OCI-LY7 (cell line): ENCODE measurements around the gene IL13RA2. TPM values are rescaled to one million over a fixed set of nuclear protein-coding genes. Genes with fewer than 3 reads are reported as not detected.

Experiments
- BruUV-seq: library from RNA; stranded (reverse); fragments of 400-500 nt; replicated peaks from 2 replicates; lab custom pipeline; 2021; lab: Mats Ljungman, UMichigan
- CTCF ChIA-PET: fragments of 300-600 bp; sonication (Branson Sonifier 250); formaldehyde crosslinking; loops from one replicate; lab custom pipeline; 2022; ENCODE audit warnings: antibody characterized with exemption; ENCODE audit not compliant: unreplicated experiment; lab: Charles Lee
- POLR2A ChIA-PET: fragments of 300-600 bp; sonication (Branson Sonifier 250); formaldehyde crosslinking; loops from one replicate; lab custom pipeline; 2022; ENCODE audit warnings: antibody characterized with exemption; lab: Charles Lee
- DNase-seq: peaks from one replicate; pipeline ENCODE4 v3.0.0-alpha.2; 2015; ENCODE audit warnings: low spot score
- H2AFZ ChIP-seq: fragments of 200-600 bp; sonication (generic), shearing (Covaris generic); 2 replicates; pipeline ENCODE4 v1.6.1; 2014; ENCODE audit warnings: mild to moderate bottlenecking, antibody characterized with exemption, low read length, moderate library complexity
- H3K27ac ChIP-seq: fragments of 200-600 bp; sonication (generic); 2 replicates; pipeline ENCODE4 v1.5.1; 2014; ENCODE audit warnings: mixed run types, low read depth, mild to moderate bottlenecking, moderate library complexity, low read length, inconsistent platforms; ENCODE audit not compliant: poor library complexity, severe bottlenecking
- H3K36me3 ChIP-seq: fragments of 200-600 bp; sonication (generic); 2 replicates; pipeline ENCODE4 v1.6.1; 2014; ENCODE audit warnings: mild to moderate bottlenecking, antibody characterized with exemption, low read length, moderate library complexity, mixed read lengths; ENCODE audit not compliant: insufficient read depth
- H3K4me1 ChIP-seq: fragments of 200-600 bp; sonication (generic); 2 replicates; pipeline ENCODE4 v1.5.1; 2014; ENCODE audit warnings: mild to moderate bottlenecking, low read length; ENCODE audit not compliant: insufficient read depth, poor library complexity, severe bottlenecking
- H3K4me2 ChIP-seq: fragments of 200-600 bp; sonication (generic); 2 replicates; pipeline ENCODE4 v1.6.1; 2014; ENCODE audit warnings: mild to moderate bottlenecking, low read length
- H3K4me3 ChIP-seq: fragments of 200-600 bp; sonication (generic); 2 replicates; pipeline ENCODE4 v1.5.1; 2014; ENCODE audit warnings: mild to moderate bottlenecking, low read depth, low read length; ENCODE audit not compliant: poor library complexity, severe bottlenecking
- H3K79me2 ChIP-seq: fragments of 200-600 bp; sonication (generic); 2 replicates; pipeline ENCODE4 v1.6.1; 2016; ENCODE audit warnings: low read depth, mild to moderate bottlenecking, low read length, moderate library complexity, mixed read lengths; ENCODE audit not compliant: insufficient read depth
- H3K9me2 ChIP-seq: fragments of 200-600 bp; sonication (generic); 2 replicates; pipeline ENCODE4 v1.6.1; 2016; ENCODE audit warnings: mild to moderate bottlenecking, low read length, mixed read lengths; ENCODE audit not compliant: insufficient read depth
- H3K9me3 ChIP-seq: fragments of 200-600 bp; sonication (generic); 2 replicates; pipeline ENCODE4 v1.6.1; 2014; ENCODE audit warnings: mild to moderate bottlenecking, mixed run types, low read length, mixed read lengths
- H4K20me1 ChIP-seq: fragments of 200-600 bp; sonication (generic); 2 replicates; pipeline ENCODE4 v1.6.1; 2014; ENCODE audit warnings: mild to moderate bottlenecking, antibody characterized with exemption, low read length, moderate library complexity, mixed read lengths; ENCODE audit not compliant: insufficient read depth
- EZH2phosphoT487 ChIP-seq: fragments of 200-600 bp; sonication (generic); IDR thresholded peaks from 2 replicates; pipeline ENCODE4 v1.6.1; 2018; ENCODE audit warnings: low read depth, borderline replicate concordance, mild to moderate bottlenecking, mixed run types, antibody characterized with exemption, low read length, moderate library complexity, mixed read lengths
- intact Hi-C: fragments of 100-400 bp; cut with micrococcal nuclease; formaldehyde crosslinking; loops from one replicate; pipeline ENCODE4 v1.10.0; 2022; ENCODE audit not compliant: unreplicated experiment
- total RNA-seq, 2 experiments: library from RNA; depleted of rRNA in 1 of 2; stranded (reverse); fragments of >200 nt in 1 of 2; shearing (Covaris generic) in 1 of 2; gene quantifications; 2 replicates each; pipeline ENCODE4 v1.2.3, GENCODE V29; 2014 to 2022
- TF ChIP-seq, protein P1 (sequence below): fragments of 200-600 bp; sonication (generic); conservative IDR thresholded peaks from 2 replicates; pipeline ENCODE4 v1.5.1; 2014; ENCODE audit warnings: mild to moderate bottlenecking, antibody characterized with exemption, low read length, moderate library complexity, mixed read lengths

The IL13RA2 gene
- total RNA-seq, 2 experiments from 2014 or later: not detected

DNA sequence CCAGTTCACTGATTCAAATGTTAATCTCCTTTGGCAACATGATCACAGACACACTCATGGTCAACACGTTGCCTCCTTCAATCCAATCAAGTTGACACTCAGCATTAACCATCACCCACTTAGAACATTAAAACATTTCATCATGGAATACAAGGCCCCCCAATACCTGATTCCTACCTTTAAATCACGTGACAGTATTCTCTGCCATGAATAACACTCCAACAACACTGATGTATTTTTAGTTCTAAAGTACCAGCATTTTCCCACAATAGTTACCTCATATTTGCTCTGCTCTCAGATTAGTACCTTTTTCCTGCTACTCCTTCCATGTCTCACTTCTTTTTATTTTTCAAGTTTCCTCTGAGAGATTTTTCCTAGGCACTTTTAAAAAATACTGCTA lies 19.6 kb downstream of the IL13RA2 start:
- ChIA-PET POLR2A (no interaction called here), CTCF (no interaction called here)
- TF ChIP-seq, protein P1, sequence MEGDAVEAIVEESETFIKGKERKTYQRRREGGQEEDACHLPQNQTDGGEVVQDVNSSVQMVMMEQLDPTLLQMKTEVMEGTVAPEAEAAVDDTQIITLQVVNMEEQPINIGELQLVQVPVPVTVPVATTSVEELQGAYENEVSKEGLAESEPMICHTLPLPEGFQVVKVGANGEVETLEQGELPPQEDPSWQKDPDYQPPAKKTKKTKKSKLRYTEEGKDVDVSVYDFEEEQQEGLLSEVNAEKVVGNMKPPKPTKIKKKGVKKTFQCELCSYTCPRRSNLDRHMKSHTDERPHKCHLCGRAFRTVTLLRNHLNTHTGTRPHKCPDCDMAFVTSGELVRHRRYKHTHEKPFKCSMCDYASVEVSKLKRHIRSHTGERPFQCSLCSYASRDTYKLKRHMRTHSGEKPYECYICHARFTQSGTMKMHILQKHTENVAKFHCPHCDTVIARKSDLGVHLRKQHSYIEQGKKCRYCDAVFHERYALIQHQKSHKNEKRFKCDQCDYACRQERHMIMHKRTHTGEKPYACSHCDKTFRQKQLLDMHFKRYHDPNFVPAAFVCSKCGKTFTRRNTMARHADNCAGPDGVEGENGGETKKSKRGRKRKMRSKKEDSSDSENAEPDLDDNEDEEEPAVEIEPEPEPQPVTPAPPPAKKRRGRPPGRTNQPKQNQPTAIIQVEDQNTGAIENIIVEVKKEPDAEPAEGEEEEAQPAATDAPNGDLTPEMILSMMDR: no peak
- TF ChIP-seq EZH2phosphoT487: no peak
- no peaks in the 10 kb centered on the region for H3K9me2 ChIP-seq
- no peaks in the 10 kb centered on the region for H3K36me3 ChIP-seq
- H2AFZ ChIP-seq: no peak overlapping the region
- H3K27ac ChIP-seq: no peak overlapping the region
- no TSS peak for BruUV-seq
- no peaks in the 10 kb centered on the region for H4K20me1 ChIP-seq
- no peak overlapping the region for H3K4me2 ChIP-seq
- intact Hi-C loops: no loop called here
- H3K4me1 ChIP-seq: no peaks in the 10 kb centered on the region
- H3K79me2 ChIP-seq: no peaks in the 10 kb centered on the region
- DNase-seq: no peak
- no peaks in the 10 kb centered on the region for H3K9me3 ChIP-seq
- no peak overlapping the region for H3K4me3 ChIP-seq

GRCh38 chrX:114985967-114986592 lies 31.3 kb downstream of the IL13RA2 start:
- BruUV-seq: no TSS peak
- Histone ChIP-seq H3K27ac (no peak overlapping the region), H3K36me3 (no peaks in the 10 kb centered on the region), H3K4me3 (no peak overlapping the region), H4K20me1 (no peaks in the 10 kb centered on the region), H2AFZ (no peak overlapping the region), H3K79me2 (no peaks in the 10 kb centered on the region), H3K4me2 (no peak overlapping the region), H3K4me1 (no peaks in the 10 kb centered on the region), H3K9me2 (no peaks in the 10 kb centered on the region), H3K9me3 (no peaks in the 10 kb centered on the region)
- ChIA-PET POLR2A (no interaction called here), CTCF (no interaction called here)
- intact Hi-C loops: no loop called here
- TF ChIP-seq EZH2phosphoT487: no peak
- TF ChIP-seq, protein P1: no peak
- no peak for DNase-seq

DNA sequence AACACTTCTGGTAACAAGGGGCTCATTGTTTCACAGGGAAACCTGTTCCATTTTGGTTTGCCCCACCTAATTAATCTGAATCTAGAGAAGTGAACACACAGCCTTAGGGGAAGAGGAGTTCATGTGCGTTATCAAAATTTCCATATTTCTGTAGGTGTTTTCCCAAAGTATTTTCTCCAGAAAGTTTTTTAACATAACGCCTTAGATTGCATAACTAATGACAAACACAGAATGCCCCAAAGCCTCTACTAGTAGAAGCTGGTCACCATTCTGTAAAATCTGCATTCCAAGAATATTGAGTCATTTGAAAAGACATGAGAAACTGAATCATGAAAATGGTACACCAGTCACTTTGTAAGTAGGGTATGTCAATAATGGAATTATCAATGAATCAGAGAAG lies 41.1 kb downstream of the IL13RA2 start:
- Histone ChIP-seq H3K4me2 (no peak overlapping the region), H3K9me2 (no peaks in the 10 kb centered on the region), H4K20me1 (no peaks in the 10 kb centered on the region), H3K27ac (no peak overlapping the region), H2AFZ (no peak overlapping the region), H3K36me3 (no peaks in the 10 kb centered on the region), H3K4me3 (no peak overlapping the region), H3K4me1 (no peaks in the 10 kb centered on the region), H3K79me2 (no peaks in the 10 kb centered on the region), H3K9me3 (no peaks in the 10 kb centered on the region)
- intact Hi-C loops: no loop called here
- no peak for DNase-seq
- CTCF ChIA-PET: no interaction called here
- TF ChIP-seq EZH2phosphoT487: no peak
- TF ChIP-seq, protein P1: no peak
- no TSS peak for BruUV-seq
- POLR2A ChIA-PET: no interaction called here
